IPS-18a (cell line): ENCODE results near the gene MPIG6B.

Experiments used
- H3K27ac ChIP-seq: one replicate; pipeline ENCODE4 v1.5.1; 2013; ENCODE audit warnings: low read length
- H3K27me3 ChIP-seq: one replicate; pipeline ENCODE4 v1.6.1; 2013; ENCODE audit warnings: mild to moderate bottlenecking, low read length; ENCODE audit not compliant: control insufficient read depth, insufficient read depth
- H3K36me3 ChIP-seq: one replicate; pipeline ENCODE4 v1.6.1; 2013; ENCODE audit warnings: low read depth, low read length; ENCODE audit not compliant: control insufficient read depth
- H3K4me1 ChIP-seq: one replicate; pipeline ENCODE4 v1.6.1; 2013; ENCODE audit warnings: low read depth, low read length; ENCODE audit not compliant: control insufficient read depth
- H3K4me3 ChIP-seq: one replicate; pipeline ENCODE4 v1.5.1; 2013; ENCODE audit warnings: low read length
- H3K9ac ChIP-seq: one replicate; pipeline ENCODE4 v1.6.1; 2013; ENCODE audit warnings: mild to moderate bottlenecking, low read length, moderate library complexity
- H3K9me3 ChIP-seq: one replicate; pipeline ENCODE4 v1.6.1; 2013; ENCODE audit warnings: low read depth, low read length; ENCODE audit not compliant: control insufficient read depth

MPIG6B gene

DNA sequence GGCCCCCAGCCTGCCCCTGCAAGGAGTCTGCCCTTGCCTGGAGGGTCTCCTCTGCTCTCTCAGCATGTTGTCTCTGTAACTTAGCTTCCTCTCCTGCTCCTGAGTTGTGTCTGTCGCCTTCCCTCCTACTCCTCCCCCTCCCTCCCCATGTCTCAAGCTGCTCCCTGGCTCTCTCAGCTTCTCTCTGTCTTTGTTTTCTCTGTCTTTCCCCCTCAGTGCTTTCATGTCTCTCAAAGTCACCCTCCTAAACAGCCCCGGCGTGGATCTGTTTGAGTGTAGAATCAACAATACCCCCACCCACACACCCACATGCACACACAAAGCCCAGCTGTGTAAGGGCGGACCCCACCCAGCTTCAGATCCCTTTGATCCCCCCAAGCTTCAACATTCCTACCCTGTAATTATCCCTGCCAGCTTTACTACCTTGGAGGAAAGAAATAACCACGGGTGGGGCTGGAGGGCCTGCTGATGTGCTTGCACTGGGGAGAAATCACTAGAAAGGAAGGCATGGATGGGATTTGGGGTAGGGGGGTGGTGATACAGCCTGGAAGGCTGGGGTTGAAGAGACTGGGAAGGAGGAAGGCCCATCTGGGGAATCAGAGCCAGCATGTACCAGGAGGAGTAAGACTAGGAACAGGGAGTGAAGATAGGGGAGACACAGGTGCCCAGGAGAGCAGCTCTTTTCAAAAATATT lies 9.0 kb upstream of the MPIG6B start:
- Histone ChIP-seq H3K36me3 (no peaks in the 10 kb centered on the region), H3K4me1 (peaks cover 38% of the 10 kb centered on the region), H3K9ac (peak overlapping the region; percentile 9), H3K27ac (no peak overlapping the region), H3K9me3 (no peaks in the 10 kb centered on the region), H3K27me3 (no peaks in the 10 kb centered on the region), H3K4me3 (peak overlapping the region; percentile 21)

- peak within 1 kb of the TSS; percentile 9 for H3K9ac ChIP-seq
- no peaks in the 10 kb centered on the region for H3K27me3 ChIP-seq
- no peaks in the 10 kb centered on the region for H3K9me3 ChIP-seq
- H3K4me3 ChIP-seq, result peak within 1 kb of the TSS; percentile 21
- H3K4me1 ChIP-seq, result peaks cover 38% of the 10 kb centered on the region
- no peak within 1 kb of the TSS for H3K27ac ChIP-seq
- no peaks in the 10 kb centered on the region for H3K36me3 ChIP-seq
Measured at GRCh38 chr6:31715022-31715958, 7.9 kb upstream of the MPIG6B start, which contains the start of gene LY6G6D. TSS of gene LY6G6D (plus strand) at chr6:31715348. CDS start at chr6:31715356, 8 bp downstream.

DNA sequence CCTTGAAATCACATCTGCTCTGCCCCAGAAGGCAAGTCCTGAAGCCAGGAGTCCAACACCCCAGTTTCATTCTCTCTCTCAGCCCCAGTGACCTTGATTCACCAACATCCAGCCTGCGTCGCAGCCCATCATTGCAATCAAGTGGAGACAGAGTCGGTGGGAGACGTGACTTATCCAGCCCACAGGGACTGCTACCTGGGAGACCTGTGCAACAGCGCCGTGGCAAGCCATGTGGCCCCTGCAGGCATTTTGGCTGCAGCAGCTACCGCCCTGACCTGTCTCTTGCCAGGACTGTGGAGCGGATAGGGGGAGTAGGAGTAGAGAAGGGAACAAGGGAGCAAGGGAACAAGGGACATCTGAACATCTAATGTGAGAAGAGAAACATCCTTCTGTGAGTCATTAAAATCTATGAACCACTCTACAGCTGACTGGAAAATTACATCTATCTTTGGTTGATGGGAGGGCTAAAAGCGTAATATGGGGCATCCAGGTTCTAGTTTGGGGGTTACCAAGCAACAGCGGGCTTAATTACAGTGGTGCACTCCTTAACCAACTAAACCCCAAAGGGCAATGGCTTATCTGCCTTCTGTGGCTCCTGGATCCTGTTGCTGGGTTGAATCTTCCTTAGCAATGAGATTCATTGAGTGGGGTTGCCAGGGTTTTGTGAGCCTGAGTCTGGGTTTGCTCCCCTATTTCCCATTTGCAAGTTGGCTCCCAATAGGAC lies 5.5 kb upstream of the MPIG6B start:
- Histone ChIP-seq H3K9me3 (no peaks in the 10 kb centered on the region), H3K27ac (no peak overlapping the region), H3K27me3 (no peaks in the 10 kb centered on the region), H3K9ac (no peak overlapping the region), H3K4me1 (peaks cover 38% of the 10 kb centered on the region), H3K36me3 (no peaks in the 10 kb centered on the region), H3K4me3 (no peak overlapping the region)

DNA sequence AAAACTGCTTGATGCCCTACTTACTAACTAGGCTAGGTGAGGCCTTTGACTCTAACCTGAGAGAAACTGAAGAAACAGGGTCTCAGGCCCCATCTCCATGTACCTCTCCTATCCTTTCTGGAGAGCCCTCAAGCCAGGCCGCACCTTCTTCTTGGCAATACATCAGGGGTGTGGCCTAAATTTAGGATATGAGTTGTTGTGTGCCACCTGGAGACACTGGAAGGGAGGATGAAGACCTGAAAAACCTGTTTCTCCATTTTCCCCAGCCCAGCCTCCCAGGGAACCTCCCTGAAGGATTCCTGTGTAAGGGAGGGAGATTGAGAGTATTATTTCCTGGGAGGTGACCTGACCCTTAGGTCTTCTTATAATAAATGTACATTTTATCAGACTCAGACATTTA lies 4.9 kb upstream of the MPIG6B start:
- Histone ChIP-seq H3K4me1 (peaks cover 38% of the 10 kb centered on the region), H3K9ac (no peak overlapping the region), H3K9me3 (no peaks in the 10 kb centered on the region), H3K27me3 (no peaks in the 10 kb centered on the region), H3K4me3 (peak overlapping the region; percentile 25), H3K27ac (no peak overlapping the region), H3K36me3 (no peaks in the 10 kb centered on the region)

GRCh38 chr6:31719001-31719400 lies 4.2 kb upstream of the MPIG6B start:
- H3K27me3 ChIP-seq, result no peaks in the 10 kb centered on the region

DNA sequence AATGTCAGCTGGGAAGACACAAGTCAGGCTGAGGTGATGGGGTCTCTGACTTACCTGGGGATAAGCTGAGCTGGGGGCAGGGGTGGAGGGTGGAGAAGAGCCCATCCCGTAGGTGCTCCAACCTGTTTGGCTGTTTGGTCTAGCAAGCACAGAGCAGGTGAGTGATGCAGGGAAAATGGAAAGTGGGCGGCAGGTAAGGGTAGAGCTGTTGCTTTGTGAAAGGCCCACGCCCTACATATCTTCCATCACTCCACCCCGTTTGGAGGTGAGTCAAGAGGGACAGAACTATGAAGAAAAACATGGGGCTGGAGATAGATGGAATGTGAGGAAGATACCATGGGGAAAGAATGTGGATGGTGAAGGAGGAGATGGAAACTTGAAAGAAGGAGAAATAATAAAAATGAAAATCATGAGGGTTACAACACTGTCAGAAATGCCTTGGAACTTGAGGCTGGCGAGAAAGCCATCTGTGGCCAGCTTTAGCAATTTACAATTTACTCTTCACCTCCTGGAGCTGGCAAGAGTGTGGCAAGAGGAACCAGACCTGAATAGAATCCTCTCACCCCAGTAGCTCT lies 2.9 kb upstream of the MPIG6B start:
- no peak overlapping the region for H3K27ac ChIP-seq
- no peaks in the 10 kb centered on the region for H3K36me3 ChIP-seq
- H3K4me3 ChIP-seq, result no peak overlapping the region
- H3K9ac ChIP-seq, result no peak overlapping the region
- no peaks in the 10 kb centered on the region for H3K27me3 ChIP-seq
- H3K4me1 ChIP-seq, result peaks cover 18% of the 10 kb centered on the region
- no peaks in the 10 kb centered on the region for H3K9me3 ChIP-seq

More at GRCh38 chr6:31719001-31719400, 4.2 kb upstream of the MPIG6B start:
- Histone ChIP-seq H3K27ac (no peak overlapping the region), H3K9ac (no peak overlapping the region), H3K36me3 (no peaks in the 10 kb centered on the region), H3K9me3 (no peaks in the 10 kb centered on the region), H3K4me3 (no peak overlapping the region), H3K4me1 (peaks cover 30% of the 10 kb centered on the region)

- Histone ChIP-seq H3K9me3 (no peaks in the 10 kb centered on the region), H3K9ac (no peak within 1 kb of the TSS), H3K27ac (no peak within 1 kb of the TSS), H3K36me3 (peaks cover 5% of the 10 kb centered on the region), H3K4me3 (no peak within 1 kb of the TSS), H3K4me1 (peaks cover 17% of the 10 kb centered on the region), H3K27me3 (no peaks in the 10 kb centered on the region)
Measured at GRCh38 chr6:31721351-31722020, 1.7 kb upstream of the MPIG6B start, which contains the start of gene LY6G6C. TSS of gene LY6G6C (minus strand) at chr6:31721746. CDS start at chr6:31721679, 67 bp downstream.

DNA sequence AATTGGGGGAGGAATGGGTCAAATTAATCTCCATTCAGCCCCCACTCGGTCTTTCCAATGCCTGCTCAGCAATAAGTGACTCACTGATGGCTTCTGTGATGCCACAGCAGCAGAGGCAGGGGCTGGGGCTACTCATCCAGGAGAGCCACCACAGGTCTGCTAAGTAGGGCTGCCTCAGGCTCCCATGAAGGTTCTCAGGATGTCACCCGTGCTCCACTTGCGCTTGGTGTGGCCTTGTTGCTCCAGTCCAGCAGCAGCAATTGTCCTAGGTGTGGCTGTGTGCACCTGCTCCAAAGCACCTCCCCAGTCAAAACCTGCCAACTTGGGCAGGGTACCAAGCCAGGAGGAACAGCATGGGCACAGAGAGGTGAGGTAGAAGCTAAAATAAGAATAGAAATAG lies 1.0 kb upstream of the MPIG6B start:
- Histone ChIP-seq H3K9ac (no peak overlapping the region), H3K9me3 (no peaks in the 10 kb centered on the region), H3K4me1 (peaks cover 17% of the 10 kb centered on the region), H3K4me3 (no peak overlapping the region), H3K27me3 (no peaks in the 10 kb centered on the region), H3K27ac (no peak overlapping the region), H3K36me3 (peaks cover 11% of the 10 kb centered on the region)

DNA sequence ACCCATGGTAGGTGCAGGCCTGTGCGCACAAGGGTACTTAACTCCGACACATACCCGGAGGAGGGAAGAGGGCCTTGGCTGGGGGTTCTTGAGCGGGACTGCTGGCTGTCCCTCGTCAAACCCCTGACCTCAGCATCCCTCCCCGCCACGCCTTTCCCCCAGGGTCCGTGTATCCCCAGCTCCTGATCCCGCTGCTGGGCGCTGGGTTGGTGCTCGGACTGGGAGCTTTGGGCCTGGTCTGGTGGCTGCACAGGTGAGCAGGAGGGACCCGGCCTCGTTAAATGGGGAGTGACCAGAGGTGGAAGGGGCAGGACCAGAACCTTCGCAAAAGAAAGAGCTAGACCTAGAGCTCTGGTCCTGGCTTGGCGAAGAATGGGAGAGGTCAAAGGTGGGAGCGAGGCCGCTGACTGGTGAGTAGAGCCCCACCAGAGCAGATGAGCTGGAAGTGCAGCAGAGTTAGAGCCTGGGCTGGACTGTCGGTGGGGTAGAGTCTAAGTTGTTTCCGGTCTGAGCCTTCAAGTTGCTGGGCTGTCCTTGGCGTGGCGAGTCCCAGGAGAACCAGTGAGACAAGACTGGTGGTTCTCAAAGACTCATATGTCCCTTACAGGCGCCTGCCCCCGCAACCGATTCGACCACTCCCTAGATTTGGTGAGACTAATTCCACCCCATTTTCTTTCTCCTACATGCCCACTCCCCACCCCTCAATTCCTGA lies 963 bp downstream of the MPIG6B start:
- peaks cover 18% of the 10 kb centered on the region for H3K36me3 ChIP-seq
- H3K9me3 ChIP-seq, result no peaks in the 10 kb centered on the region
- H3K9ac ChIP-seq, result no peak overlapping the region
- H3K27ac ChIP-seq, result no peak overlapping the region
- no peaks in the 10 kb centered on the region for H3K27me3 ChIP-seq
- no peaks in the 10 kb centered on the region for H3K4me1 ChIP-seq
- no peak overlapping the region for H3K4me3 ChIP-seq

DNA sequence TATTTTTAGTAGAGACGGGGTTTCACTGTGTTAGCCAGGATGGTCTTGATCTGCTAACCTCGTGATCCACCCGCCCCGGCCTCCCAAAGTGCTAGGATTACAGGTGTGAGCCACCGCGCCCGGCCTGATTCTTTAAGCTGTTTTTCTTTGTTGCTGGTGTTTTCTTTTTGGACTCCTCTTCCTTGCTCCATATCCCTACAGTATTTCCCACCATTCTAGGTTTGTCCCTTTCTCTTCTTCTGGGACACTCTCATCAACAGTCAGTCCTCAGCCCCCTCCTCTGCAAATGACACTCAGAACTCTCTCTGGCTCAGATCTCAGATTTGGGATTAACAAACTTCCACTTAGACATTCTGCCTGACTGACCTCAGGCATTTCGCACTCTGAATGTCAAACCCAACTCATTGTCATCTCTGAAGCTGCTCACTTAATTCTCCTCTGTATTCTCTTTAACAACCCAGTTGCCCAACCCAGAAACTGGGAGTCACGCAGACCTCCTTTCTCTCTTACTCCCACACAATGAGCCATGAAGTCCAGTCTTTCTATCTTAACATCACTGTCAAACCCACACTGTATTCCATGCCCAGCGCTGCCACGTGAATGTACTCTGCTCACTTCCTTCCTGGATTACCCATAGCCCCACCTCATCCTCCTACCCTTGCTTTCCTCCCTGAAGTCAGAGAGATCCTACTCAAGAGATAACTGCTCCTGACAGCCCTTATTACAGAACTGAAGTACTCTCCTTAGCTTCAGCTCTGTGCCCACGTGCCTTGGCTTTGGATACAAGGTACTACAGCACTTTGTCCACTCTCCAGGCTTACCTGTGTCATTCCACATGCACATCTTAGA lies 2.6 kb downstream of the MPIG6B start:
- H3K9ac ChIP-seq, result no peak overlapping the region
- no peak overlapping the region for H3K27ac ChIP-seq
- H3K36me3 ChIP-seq, result peaks cover 18% of the 10 kb centered on the region
- no peaks in the 10 kb centered on the region for H3K27me3 ChIP-seq
- no peaks in the 10 kb centered on the region for H3K9me3 ChIP-seq
- peaks cover 4% of the 10 kb centered on the region for H3K4me1 ChIP-seq
- H3K4me3 ChIP-seq, result no peak overlapping the region
